ENCODE measurements around the gene CLIC3.
"Not testable (repeated sequence)": the region's sequence is repeated elsewhere in the genome, so short reads cannot be mapped to it uniquely, and the experiment has no call there.

Gene CLIC3

GRCh38 chr9:137009938-137010732 lies 13.8 kb upstream of the CLIC3 start:
- H3K9me3 ChIP-seq (ENCODE audit: control insufficient read depth in 2 of 2, low read length in 2 of 2): no peaks in the 10 kb centered on the region
- no peaks in the 10 kb centered on the region for H3K4me1 ChIP-seq (ENCODE audit: control insufficient read depth in 2 of 2, insufficient read depth in 2 of 2, low read length in 2 of 2)
- no peak overlapping the region for H3K9ac ChIP-seq (ENCODE audit: low read depth in 1 of 2, low read length in 2 of 2)
- H3K27me3 ChIP-seq (ENCODE audit: control insufficient read depth in 2 of 2, insufficient read depth in 2 of 2, low read length in 2 of 2): no peaks in the 10 kb centered on the region
- peaks cover 6 to 7% of the 10 kb centered on the region in 2 donors for H3K36me3 ChIP-seq (ENCODE audit: control insufficient read depth in 2 of 2, insufficient read depth in 2 of 2, low read length in 2 of 2)
- H3K27ac ChIP-seq (ENCODE audit: low read depth in 2 of 2, low read length in 2 of 2): no peak overlapping the region
- H3K4me3 ChIP-seq (ENCODE audit: low read length in 2 of 2): no peak overlapping the region

DNA sequence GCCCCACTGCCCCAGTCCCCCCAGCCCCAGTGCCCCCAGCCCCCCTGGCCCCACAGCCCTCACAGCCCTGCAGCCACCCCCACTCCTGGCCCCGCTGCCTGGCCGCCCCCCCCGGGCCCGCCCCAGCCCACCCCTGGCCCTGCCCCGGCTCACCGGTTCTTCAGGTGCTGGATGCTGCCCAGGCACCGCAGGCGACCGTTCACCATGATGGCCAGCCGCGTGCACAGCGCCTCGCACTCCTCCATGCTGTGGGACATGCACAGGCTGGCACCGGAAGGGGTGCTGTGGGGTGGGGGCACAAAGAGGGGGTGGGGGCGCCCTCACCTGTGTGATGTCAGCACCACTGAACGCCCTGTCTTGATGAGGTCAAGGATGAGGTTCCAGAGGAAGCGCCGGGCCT lies 12.8 kb upstream of the CLIC3 start:
- Histone ChIP-seq H3K27me3 (ENCODE audit: control insufficient read depth in 2 of 2, insufficient read depth in 2 of 2, low read length in 2 of 2) (no peaks in the 10 kb centered on the region), H3K4me3 (ENCODE audit: low read length in 2 of 2) (no peak overlapping the region), H3K9me3 (ENCODE audit: control insufficient read depth in 2 of 2, low read length in 2 of 2) (no peaks in the 10 kb centered on the region), H3K36me3 (ENCODE audit: control insufficient read depth in 2 of 2, insufficient read depth in 2 of 2, low read length in 2 of 2) (peaks cover 6 to 7% of the 10 kb centered on the region in 2 donors), H3K9ac (ENCODE audit: low read depth in 1 of 2, low read length in 2 of 2) (no peak overlapping the region), H3K27ac (ENCODE audit: low read depth in 2 of 2, low read length in 2 of 2) (no peak overlapping the region), H3K4me1 (ENCODE audit: control insufficient read depth in 2 of 2, insufficient read depth in 2 of 2, low read length in 2 of 2) (no peaks in the 10 kb centered on the region)

DNA sequence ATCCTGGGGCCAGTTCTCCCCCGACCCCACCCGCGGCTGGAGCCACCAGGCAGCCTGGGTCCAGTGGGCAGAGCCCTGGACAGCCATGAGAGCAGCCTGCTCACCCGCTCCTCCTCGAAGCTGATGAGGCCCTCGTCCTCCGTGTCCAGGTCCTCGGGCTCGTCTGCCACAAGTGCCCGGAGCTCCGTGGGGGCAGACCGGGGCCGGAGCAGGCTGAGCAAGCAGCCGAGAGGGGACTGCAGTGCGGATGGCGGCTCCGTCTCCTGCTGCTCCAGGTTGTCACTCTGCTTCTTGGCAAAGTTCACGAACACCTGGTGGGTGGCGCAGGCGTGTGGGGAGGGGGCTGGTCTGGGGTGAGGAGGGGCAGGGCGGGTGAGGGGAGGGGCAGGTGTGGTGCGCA lies 11.9 kb upstream of the CLIC3 start:
- no peak overlapping the region for H3K9ac ChIP-seq (ENCODE audit: low read depth in 1 of 2, low read length in 2 of 2)
- no peaks in the 10 kb centered on the region for H3K27me3 ChIP-seq (ENCODE audit: control insufficient read depth in 2 of 2, insufficient read depth in 2 of 2, low read length in 2 of 2)
- no peaks in the 10 kb centered on the region for H3K9me3 ChIP-seq (ENCODE audit: control insufficient read depth in 2 of 2, low read length in 2 of 2)
- no peaks in the 10 kb centered on the region for H3K4me1 ChIP-seq (ENCODE audit: control insufficient read depth in 2 of 2, insufficient read depth in 2 of 2, low read length in 2 of 2)
- no peak overlapping the region for H3K27ac ChIP-seq (ENCODE audit: low read depth in 2 of 2, low read length in 2 of 2)
- peaks cover 3 to 6% of the 10 kb centered on the region in 2 donors for H3K36me3 ChIP-seq (ENCODE audit: control insufficient read depth in 2 of 2, insufficient read depth in 2 of 2, low read length in 2 of 2)
- H3K4me3 ChIP-seq (ENCODE audit: low read length in 2 of 2): no peak overlapping the region

GRCh38 chr9:137007816-137008270 lies 11.5 kb upstream of the CLIC3 start:
- Histone ChIP-seq H3K27ac (ENCODE audit: low read depth in 2 of 2, low read length in 2 of 2) (no peak overlapping the region), H3K36me3 (ENCODE audit: control insufficient read depth in 2 of 2, insufficient read depth in 2 of 2, low read length in 2 of 2) (peaks cover 3 to 6% of the 10 kb centered on the region in 2 donors), H3K9ac (ENCODE audit: low read depth in 1 of 2, low read length in 2 of 2) (no peak overlapping the region), H3K9me3 (ENCODE audit: control insufficient read depth in 2 of 2, low read length in 2 of 2) (no peaks in the 10 kb centered on the region), H3K4me3 (ENCODE audit: low read length in 2 of 2) (no peak overlapping the region), H3K27me3 (ENCODE audit: control insufficient read depth in 2 of 2, insufficient read depth in 2 of 2, low read length in 2 of 2) (no peaks in the 10 kb centered on the region), H3K4me1 (ENCODE audit: control insufficient read depth in 2 of 2, insufficient read depth in 2 of 2, low read length in 2 of 2) (no peaks in the 10 kb centered on the region)

DNA sequence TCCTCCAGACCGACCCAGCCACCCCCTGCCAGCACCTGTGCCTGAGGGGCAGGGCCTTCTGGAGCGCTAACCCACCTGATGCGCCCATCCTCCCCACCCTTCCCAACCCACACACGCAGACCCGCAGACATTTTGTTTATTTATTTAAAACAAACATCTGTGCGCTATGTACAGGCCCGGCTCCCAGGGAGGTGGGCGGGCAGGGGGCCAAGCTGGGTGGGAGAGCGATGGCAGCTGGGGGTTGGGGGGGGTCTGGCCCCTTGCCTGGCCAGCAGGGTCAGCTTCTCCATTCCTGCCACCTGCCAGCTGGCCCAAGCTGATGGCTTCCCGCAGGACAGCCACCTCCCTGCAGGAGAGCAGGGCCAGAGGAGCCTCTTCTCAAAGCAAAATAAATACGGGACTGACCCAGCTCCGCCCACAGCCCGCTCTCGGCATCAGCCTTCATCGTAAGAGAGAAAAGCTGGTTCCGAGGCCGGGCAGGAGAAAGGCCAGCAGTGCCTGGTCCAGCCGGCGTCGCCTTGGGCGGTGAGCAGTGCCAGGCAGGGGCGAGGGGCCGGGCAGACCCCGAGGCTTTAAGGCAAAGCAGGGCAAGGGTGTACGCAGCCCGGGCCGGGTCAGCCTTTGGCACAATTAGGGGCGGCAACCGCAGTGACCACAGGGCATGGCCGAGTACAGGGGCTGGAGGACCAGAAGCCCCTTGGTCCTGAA lies 10.9 kb upstream of the CLIC3 start:
- no peaks in the 10 kb centered on the region for H3K4me1 ChIP-seq (ENCODE audit: control insufficient read depth in 2 of 2, insufficient read depth in 2 of 2, low read length in 2 of 2)
- no peak overlapping the region for H3K4me3 ChIP-seq (ENCODE audit: low read length in 2 of 2)
- no peaks in the 10 kb centered on the region for H3K27me3 ChIP-seq (ENCODE audit: control insufficient read depth in 2 of 2, insufficient read depth in 2 of 2, low read length in 2 of 2)
- peaks cover under 1 to 4% of the 10 kb centered on the region in 2 donors for H3K36me3 ChIP-seq (ENCODE audit: control insufficient read depth in 2 of 2, insufficient read depth in 2 of 2, low read length in 2 of 2)
- no peaks in the 10 kb centered on the region for H3K9me3 ChIP-seq (ENCODE audit: control insufficient read depth in 2 of 2, low read length in 2 of 2)
- H3K27ac ChIP-seq (ENCODE audit: low read depth in 2 of 2, low read length in 2 of 2): no peak overlapping the region
- no peak overlapping the region for H3K9ac ChIP-seq (ENCODE audit: low read depth in 1 of 2, low read length in 2 of 2)

GRCh38 chr9:137006116-137007003 lies 10.0 kb upstream of the CLIC3 start:
- no peaks in the 10 kb centered on the region for H3K4me1 ChIP-seq (ENCODE audit: control insufficient read depth in 2 of 2, insufficient read depth in 2 of 2, low read length in 2 of 2)
- no peak overlapping the region for H3K9ac ChIP-seq (ENCODE audit: low read depth in 1 of 2, low read length in 2 of 2)
- no peak overlapping the region for H3K27ac ChIP-seq (ENCODE audit: low read depth in 2 of 2, low read length in 2 of 2)
- peaks cover 0 to 4% of the 10 kb centered on the region in 2 donors for H3K36me3 ChIP-seq (ENCODE audit: control insufficient read depth in 2 of 2, insufficient read depth in 2 of 2, low read length in 2 of 2)
- no peaks in the 10 kb centered on the region for H3K9me3 ChIP-seq (ENCODE audit: control insufficient read depth in 2 of 2, low read length in 2 of 2)
- no peak overlapping the region for H3K4me3 ChIP-seq (ENCODE audit: low read length in 2 of 2)
- peaks cover 0 to 3% of the 10 kb centered on the region in 2 donors for H3K27me3 ChIP-seq (ENCODE audit: control insufficient read depth in 2 of 2, insufficient read depth in 2 of 2, low read length in 2 of 2)

DNA sequence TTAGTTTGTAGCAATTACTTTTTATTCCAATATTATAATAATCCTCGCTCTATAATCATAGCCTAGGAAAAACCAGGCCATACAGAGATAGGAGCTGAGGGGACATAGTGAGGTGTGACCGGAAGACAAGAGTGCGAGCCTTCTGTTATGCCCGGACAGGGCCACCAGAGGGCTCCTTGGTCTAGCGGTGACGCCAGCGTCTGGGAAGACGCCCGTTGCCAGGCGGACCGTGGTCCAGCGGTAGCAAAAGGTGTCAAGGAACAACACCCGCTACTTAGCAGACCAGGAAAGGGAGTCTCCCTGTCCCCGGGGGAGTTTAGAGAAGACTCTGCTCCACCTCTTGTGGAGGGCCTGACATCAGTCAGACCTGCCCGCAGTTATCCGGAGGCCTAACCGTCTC lies 7.9 kb upstream of the CLIC3 start:
- H3K4me1 ChIP-seq (ENCODE audit: control insufficient read depth in 2 of 2, insufficient read depth in 2 of 2, low read length in 2 of 2); H3K9ac ChIP-seq (ENCODE audit: low read depth in 1 of 2, low read length in 2 of 2); H3K27me3 ChIP-seq (ENCODE audit: control insufficient read depth in 2 of 2, insufficient read depth in 2 of 2, low read length in 2 of 2); H3K9me3 ChIP-seq (ENCODE audit: control insufficient read depth in 2 of 2, low read length in 2 of 2); H3K27ac ChIP-seq (ENCODE audit: low read depth in 2 of 2, low read length in 2 of 2); H3K4me3 ChIP-seq (ENCODE audit: low read length in 2 of 2); H3K36me3 ChIP-seq (ENCODE audit: control insufficient read depth in 2 of 2, insufficient read depth in 2 of 2, low read length in 2 of 2): not testable (repeated sequence)

DNA sequence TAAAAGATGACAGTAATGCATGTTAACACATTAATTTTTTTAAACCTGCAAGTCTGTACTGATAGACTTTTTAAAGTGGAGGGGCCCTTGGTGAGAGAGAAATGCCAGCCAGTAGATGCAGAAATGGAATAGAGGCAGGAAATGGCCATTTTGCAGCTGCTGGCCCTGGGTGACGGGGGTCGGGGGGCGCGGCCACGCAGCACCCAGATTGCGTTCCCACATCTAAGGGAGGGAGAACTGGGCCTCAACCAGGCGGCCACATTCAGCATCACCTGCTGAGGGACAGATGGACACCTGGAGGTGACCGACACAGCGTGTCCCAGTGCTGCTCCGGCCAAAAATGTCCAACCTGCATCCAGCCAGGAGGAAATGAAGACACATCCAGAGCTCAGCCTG lies 6.3 kb upstream of the CLIC3 start:
- no peak overlapping the region for H3K4me3 ChIP-seq (ENCODE audit: low read length in 2 of 2)
- H3K9me3 ChIP-seq (ENCODE audit: control insufficient read depth in 2 of 2, low read length in 2 of 2): no peaks in the 10 kb centered on the region
- H3K9ac ChIP-seq (ENCODE audit: low read depth in 1 of 2, low read length in 2 of 2): no peak overlapping the region
- no peaks in the 10 kb centered on the region for H3K36me3 ChIP-seq (ENCODE audit: control insufficient read depth in 2 of 2, insufficient read depth in 2 of 2, low read length in 2 of 2)
- no peak overlapping the region for H3K27ac ChIP-seq (ENCODE audit: low read depth in 2 of 2, low read length in 2 of 2)
- H3K4me1 ChIP-seq (ENCODE audit: control insufficient read depth in 2 of 2, insufficient read depth in 2 of 2, low read length in 2 of 2): peaks cover 2 to 6% of the 10 kb centered on the region in 2 donors
- H3K27me3 ChIP-seq (ENCODE audit: control insufficient read depth in 2 of 2, insufficient read depth in 2 of 2, low read length in 2 of 2): peaks cover 0 to 3% of the 10 kb centered on the region in 2 donors

DNA sequence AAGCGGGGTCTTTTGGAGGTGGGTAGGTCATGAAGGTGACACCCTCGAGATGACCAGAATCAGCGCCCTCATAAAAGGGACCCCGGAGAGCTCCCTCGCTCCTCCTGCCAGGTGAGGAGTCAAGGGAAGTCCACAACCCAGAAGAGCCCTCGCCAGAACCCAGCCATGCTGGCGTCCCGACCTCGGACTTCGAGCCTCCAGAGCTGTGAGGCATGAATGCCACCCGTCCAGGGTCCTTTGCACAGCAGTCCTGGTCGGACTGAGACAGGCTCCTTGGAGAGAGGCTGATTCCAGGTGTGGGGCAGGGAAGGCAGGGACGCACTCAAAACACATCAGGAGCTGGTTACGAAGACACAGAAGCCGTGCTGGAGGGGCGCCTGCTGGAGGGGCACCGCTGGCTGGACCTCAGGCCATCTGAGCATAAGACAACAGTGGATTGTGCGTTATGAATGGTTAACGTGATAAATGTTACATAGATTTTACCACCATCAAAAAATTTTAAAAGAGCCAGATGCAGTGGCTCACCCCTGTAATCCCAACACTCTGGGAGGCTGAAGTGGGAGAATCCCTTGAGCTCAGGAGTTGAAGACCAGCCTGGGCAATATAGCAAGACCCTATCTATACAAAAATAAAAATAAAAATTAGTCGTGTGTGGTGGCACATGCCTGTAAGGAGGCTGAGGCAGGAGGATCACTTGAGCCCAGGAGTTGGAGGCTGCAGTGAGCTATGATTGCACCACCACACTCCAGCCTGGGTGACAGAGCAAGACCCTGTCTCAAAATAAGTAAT lies 5.7 kb upstream of the CLIC3 start:
- Histone ChIP-seq H3K27me3 (ENCODE audit: control insufficient read depth in 2 of 2, insufficient read depth in 2 of 2, low read length in 2 of 2) (peaks cover 0 to 3% of the 10 kb centered on the region in 2 donors), H3K9ac (ENCODE audit: low read depth in 1 of 2, low read length in 2 of 2) (no peak overlapping the region), H3K27ac (ENCODE audit: low read depth in 2 of 2, low read length in 2 of 2) (no peak overlapping the region), H3K4me1 (ENCODE audit: control insufficient read depth in 2 of 2, insufficient read depth in 2 of 2, low read length in 2 of 2) (peaks cover 8 to 11% of the 10 kb centered on the region in 2 donors), H3K4me3 (ENCODE audit: low read length in 2 of 2) (no peak overlapping the region), H3K9me3 (ENCODE audit: control insufficient read depth in 2 of 2, low read length in 2 of 2) (no peaks in the 10 kb centered on the region), H3K36me3 (ENCODE audit: control insufficient read depth in 2 of 2, insufficient read depth in 2 of 2, low read length in 2 of 2) (no peaks in the 10 kb centered on the region)
